NCI-H526 (cell line): ENCODE data around the gene KIAA1755.

Experiments
- DNase-seq, 2 experiments: peaks; one replicate each; lab custom pipeline; 2025; lab: John Stamatoyannopoulos, UW

The KIAA1755 gene

DNA sequence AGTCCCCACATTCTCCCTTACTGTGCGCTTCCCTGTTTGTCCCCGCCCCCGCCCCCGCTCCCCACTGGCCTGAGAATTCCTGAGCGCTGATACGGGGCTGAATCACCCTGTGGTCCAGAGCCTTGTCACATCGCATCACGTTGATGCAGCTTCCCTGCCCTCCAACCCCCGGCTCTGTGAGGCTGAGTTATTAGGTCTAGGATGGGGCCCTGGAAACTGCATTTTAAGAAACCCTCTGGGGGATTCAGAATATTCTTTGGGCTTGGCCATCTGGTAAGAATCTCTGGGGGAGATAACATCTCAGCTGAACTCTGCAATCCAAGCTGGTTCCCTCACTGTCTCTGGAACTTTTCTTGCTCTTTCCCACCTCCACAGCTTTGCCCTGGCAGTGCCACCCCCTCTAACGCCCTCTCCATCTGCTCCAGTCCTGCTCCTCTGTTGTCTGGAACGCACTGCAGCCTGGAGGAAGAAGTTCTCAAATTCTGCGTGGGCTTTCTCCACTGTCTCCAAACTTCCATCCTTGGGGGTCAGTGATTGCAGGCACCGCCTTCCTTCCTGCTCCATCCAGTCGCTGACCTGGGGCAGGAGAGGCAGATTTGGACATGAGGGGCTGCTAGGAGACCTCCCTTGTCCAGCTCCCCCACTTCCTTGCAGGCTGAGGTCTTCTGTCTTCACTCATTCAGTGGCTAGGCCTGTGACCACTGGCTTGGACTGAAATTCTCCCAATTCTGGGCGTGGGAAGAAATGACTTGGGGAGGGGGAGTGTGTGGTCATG is 42.6 kb downstream of the KIAA1755 start:
- DNase-seq, result no peak

DNA sequence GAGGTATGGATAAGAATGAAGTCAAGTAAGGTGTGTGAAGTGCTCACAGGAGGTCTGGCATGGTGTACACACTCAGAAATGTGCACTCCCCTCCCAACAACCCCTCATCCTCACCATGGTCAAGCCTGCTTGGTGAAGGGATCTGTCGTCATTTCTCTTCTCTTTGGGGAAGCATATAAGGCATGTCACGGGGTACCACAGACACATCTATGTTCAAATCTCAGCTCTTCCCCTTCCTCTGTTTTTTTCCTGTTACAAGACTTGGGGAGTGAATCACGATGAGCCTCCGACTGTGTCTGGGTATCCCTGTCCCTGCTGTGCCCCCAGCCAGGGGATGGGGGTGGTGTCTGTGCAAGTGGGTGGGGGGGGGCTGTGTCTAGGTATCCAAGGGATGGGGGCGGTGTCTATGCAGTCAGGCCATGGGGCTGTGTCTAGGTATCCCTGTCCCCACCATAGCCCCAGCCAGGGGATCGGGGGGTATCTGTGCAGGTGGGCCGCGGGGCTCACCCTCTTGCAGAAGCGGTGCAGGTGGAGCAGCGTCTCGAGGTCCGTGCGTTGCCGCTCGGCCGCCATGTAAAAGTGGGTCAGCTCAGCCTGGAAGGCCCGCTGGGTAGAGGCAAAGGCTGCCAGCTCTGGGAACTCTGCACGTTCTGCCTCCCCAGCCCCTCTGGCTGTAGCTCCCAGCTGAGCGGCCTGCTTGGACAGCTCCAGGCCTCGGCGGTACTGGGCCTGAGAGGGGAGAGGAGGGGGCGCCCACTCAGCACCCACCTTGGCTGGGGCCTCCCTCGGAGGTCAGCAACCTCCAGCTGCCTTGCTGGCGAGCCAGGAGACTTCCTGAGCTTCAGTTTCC is 43.6 kb downstream of the KIAA1755 start:
- no peak for DNase-seq

DNA sequence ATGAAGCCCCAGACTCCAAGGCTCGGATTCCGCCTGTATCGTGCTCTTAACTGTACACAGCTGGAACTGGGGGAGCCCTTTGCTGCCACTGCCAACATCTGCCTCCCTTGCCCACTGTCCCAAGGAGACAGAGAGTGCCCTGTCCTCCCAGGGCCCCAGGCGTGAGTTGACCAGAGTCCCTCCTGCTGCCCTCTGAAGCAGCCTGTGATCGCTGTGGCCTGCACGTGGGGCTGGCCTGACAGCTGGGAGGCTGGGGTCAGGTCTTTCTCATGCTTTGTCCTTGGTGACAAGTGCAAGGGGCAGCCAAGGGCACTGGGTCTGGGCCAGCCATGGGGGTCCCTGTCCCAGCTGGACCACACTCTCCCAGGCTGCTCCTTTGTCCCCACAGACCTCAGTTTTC is 44.3 kb downstream of the KIAA1755 start:
- no peak for DNase-seq

DNA sequence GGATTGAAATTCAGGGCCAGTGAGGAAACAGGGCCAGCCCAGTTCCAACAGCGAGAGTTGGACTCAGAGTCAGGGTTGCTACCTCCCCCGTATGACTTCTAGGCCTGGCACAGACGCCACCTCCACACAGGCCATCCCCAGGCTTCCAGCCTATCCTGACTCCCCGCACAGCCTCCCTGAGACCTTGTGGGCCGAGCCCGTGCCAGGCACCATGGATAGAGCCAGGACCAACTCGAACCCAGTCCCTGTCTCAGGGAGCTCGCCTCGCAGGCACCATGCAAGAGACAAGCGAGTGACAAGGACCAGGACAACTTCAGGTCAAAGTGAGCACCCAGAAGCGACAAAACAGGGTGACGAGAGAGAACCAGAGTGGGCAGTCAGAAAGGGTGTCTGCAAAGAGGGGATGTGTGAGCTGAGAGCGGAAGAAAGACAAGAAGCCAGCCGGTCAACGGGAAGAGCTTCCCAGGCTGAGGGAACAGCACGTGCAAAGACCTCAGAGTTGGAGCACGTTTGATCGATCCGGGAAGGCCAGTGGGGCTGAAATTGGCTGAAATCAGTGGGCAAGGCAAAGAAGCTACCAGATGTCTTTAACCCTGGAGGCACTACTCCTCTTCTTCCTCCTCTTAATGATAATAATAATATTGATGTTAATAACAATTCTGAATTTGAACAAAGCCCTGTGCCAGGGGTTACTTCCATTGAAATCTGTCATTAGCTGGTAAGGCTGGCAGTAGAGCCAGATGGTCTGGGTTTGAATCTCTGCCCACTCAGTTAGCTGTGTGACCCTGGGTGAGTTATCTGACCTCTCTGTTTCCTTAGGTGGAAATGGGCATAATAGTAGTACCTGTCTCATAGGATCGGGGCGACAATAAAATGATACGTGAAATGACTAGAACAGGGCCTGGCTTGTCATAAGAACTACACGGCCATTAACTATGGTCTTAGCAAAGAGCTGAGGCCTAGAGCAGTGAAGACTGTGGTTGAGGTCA is 45.0 kb downstream of the KIAA1755 start:
- DNase-seq, result no peak

DNA sequence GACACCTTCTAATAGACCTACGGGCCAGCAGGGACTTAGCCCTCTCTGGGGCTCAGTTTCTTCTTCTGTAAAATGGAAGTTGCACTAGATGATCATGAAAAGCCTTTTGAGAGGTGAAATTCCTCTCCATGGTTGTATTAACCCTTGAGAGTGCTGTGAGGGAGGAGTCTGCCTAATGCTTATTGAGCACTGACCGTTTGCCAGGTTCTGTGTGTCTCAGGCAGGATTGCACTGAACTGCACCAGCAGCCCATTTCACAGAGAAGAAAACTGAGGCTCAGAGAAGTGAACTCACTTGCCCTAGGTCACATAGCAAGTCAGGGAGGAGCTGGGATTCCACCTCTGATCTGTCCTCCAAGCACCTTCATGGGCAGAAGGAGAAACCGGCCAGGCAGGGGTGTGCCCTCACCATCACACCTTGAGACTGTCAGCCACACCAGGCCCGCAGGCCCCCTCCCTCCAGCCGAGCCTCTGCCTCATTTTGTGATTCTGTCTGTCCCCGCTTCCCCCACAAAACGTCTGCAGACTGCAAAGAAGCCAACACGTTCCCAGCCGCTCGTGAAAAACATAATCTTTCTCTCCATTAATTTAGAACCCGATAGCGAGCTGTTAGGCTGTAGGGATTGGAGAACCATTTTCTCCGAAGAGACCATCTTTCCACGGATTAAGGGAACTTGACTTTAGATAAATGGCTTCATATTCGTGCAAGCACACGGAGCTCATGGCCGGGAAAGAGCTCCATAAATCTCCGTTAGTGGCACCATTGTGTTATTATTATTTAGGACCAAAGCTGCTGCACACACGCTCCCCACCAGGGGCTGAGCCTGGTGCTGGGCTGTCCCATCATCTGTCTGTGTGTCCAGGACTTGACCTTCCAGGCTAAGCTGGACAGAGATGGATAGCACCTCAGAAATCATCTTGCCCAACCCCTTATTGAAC is 46.0 kb downstream of the KIAA1755 start:
- DNase-seq, result no peak

DNA sequence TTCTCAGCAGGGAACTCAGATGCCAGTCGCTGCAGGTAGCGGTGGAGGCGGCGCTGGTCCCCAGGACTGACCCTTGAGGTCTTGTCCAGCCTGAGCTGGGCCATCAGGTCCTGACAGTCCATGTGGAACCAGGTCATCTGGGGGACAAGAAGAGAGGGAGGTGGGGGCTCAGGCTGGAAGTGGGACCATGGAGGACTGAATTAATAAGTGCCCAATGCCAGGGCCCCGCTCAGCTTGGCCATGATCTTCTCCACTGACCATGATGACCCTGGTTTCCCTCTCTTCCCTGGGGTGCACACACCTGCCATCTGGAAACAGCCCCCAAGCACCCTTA is 47.0 kb downstream of the KIAA1755 start:
- no peak for DNase-seq

DNA sequence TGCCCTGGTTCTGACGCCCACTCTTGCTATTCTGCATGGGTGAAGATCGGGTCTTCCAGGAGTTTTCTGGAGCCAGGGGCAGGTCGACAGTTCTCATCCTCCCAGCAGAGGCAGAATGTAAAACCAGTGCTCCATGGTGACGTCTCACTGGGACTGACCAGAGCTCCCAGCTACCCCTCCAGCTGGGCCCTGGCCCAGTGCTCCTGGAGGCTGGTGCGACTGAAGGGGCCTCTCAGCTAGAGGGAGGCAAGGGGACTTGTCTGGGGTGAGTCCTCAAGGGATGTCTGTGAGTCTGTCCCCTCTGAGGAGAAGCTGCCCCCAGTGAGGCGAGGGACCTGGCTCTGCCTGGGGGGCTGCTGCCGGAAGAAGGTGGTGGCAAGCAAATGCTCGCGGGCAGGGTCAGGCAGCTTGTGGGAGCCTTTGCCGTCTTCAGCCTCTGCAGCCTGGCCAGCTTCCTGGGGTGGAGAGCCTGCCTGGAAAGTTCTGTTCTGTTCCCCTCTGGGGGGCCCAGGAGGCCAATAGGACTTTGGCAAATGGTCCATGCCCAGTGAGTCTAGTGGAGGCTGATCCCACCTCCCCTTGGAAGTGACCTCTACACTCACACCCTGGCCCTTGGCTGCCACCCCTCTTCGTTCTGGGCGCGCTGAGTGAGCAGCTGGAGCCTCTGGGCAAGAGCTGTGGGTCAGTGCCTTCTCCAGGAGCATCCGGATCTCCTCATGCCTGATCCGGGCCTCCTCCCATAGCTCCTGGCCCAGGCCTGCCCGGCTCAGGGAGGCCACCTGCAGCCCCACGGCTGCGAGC is 47.5 kb downstream of the KIAA1755 start:
- no peak for DNase-seq

DNA sequence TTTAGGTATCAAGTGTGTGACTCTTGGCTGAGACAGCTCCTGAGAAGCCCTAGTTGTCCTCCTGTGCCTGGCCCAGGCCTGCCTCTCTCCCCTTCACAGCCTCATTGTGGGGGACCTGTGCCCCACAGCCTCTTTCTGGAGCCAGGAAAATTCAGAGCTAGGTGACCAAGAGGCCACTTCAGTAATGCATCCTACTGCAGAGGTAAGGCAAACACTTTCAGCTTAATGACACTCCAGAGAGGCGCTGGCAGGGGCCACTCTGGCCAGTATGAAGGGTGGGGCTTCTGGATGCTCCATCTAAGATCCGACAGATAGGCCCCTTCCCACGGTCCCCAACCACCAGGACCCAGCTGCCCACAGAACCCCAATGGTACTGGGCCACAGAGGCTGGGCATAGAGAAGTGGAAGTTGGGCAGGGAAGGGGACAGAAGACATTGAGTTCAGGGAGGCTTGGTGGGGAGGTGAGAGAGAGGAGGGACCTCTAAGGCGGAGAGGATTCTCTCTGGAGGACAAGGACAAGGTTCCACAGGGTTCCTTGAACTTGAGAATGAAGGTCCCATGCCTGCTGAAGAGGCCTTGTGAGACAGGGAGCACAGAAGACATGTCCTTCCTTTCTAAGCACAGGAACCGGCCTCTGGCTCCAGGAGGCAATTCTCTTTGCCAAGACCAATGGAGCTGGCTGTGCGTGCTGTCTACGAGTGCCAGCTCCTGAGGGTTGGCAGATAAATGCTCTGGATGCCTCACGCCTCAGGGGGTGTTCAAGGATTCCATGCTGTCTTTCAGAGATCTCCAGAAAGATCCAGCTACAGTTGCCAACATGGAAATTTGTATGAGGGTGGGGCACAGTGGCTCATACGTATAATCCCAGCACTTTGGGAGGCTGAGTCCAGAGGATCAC is 49.1 kb downstream of the KIAA1755 start:
- no peak for DNase-seq

DNA sequence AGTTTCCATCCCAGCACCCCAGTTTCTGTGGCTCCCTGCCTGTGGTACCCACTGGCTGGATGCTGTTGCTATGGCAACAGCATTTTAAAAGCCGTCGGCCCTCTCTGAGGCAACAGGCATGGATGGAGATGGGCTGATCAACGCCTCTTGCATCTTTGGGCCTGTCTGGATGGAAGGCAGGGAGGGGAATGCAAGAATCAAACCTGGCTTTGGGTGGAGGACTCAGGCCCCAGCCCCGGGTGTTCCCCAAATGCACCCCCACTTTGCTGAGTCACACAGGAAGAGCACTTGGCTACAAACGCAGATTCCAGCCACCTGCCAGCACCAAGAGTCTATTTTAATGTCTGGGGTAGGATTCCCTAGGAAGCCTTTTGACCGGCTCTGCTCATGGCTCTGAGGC is 49.8 kb downstream of the KIAA1755 start:
- DNase-seq, result no peak

DNA sequence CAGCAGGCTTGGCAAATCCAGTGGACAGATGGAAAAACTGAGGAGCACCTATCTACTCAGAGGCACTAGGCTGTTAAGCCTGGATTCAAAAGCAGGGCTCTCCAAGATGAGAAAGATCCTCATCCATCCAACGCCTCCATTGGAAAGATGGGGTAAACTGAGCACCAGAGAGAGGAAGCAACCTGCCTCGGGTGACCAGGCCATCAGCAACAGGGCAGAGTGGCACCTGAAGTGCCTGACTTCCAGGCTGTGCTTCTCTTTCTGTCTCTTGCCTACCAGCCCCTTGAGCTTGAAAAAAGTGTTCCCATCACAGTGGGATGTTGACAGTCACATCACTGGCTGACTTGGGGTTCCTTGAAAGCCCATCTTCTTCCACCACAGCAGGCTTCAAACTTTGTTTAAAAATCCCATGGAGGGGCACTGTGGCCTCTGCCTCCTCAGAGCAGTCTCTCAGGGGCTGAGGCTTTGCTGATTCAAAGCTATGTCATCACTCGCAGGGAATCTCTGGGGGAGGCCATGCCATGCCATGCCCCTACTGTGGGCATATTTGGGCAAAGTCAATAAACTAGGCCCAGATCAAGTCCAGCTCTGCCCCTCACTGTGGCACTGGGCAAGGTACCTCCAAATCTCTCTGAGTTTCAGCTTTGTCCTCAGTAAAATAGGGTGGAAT is 50.7 kb downstream of the KIAA1755 start:
- DNase-seq, result no peak

DNA sequence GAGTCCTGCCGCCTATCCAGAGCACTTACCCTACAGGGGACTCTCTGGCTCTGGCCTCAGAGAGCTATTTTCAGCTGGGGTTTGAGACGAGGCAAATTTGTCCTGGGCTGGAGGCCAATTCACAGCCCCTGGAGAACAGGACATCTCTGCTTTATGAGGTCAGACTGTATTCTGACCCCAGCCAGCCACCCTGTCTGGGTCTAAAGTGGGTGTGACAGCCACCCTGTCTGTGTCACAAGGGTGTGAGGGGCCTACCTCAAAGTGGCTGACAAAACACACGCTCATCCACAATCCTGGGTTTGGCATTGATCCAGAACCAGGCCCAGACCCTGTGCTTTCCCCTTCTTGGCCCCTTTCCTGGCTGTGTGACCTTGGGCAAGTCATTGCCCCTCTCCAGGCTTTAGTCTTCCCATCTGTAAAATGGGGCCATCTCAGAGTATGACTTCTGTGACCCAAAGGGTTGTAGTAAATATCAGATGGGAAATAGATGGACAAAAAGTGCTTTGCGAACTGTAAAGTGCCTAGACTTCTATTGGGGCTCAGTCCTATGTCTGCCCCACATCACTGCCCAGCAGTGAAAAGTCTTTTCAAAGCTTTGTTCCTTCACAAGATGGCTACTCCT is 51.4 kb downstream of the KIAA1755 start:
- no peak for DNase-seq

DNA sequence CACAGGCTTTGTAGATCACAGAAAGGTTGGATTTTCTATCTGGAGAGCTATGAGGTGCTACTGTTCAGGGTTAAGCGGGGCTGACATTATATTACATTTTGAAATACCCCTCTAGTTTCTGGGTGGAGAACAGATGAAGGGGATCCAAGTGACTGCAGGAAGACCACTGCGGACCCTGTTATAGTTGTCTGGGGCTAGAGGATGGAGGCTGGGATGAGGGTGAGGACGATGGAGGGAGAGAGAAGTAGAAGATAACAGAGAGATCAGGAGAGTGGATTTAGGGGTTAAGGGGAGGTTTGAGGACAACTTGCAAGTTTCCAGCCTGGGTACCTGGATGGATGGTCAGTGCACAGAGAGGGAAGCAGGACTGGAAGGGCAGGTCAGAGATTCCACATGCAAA is 52.0 kb downstream of the KIAA1755 start:
- no peak for DNase-seq

DNA sequence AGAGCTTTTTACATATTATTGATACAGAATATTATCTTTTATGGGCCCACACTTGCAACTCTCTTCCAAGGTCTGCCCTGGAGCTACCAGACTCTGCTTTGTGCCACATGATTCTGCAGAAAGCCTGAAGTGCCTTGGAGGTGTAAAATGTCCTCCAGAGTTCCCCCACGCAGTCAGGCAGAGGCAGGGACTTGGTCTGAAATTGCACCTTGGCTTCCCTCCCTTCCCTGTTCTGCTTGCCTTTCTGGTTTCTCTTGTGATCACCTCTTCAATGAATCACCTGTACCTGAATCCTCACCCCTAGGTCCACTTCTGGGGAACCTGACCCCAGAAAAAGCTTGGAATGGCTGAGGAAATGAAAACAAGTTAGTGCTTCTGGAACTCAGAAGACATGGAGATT is 52.4 kb downstream of the KIAA1755 start:
- no peak for DNase-seq

DNA sequence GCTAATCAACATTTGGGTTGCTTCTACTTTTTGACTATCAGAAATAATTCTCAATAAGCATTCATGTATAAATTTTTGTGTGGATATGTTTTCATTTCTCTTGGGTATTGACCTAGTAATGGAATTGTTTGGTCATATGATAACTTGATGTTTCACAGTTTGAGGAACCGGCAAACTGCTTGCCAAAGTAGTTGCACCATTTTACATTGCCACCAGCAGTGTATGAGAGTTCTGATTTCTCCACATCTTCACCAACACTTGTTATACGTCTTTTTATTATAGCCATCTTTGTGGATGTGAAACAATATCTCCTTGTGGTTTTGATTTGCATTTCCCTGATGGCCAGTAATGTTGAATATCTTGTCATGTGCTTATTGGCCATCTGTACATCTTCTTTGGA is 52.9 kb downstream of the KIAA1755 start:
- peak in 1 of 2 experiments; percentile 37 for DNase-seq

DNA sequence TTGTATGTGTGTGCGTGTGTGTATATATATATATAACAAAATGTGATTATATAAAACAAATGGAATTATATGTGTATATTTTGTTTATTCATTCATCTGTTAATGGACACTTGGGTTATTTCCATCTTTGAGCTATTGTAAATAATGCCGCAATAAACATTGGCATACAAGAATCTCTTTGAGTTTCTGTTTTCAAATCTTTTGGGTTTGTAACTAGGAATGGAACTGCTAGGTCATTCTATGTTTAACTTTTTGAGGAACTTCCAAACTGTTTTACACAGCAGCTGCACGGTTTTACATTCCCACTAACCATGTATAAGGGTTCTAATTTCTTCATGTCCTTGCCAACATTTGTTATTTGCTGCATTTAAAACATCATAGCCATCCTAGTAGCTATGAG is 55.5 kb downstream of the KIAA1755 start:
- no peak for DNase-seq

DNA sequence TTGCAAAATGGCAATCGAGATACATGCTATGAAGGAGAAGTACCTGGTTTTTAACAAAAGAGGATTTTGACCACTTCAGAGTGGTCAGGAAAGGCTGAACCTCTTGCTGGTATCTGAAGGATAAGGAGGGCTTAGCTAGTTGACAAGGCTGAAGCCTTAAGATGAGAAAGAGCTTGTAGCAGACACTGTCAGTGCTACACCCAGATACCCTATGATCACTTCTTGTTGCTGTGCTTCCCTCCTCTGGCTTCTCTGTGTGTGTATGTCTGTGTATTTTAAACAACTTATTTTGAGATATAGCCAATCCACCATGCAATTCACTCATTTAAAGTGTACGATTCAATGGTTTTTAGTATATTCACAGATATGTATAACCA is 56.6 kb downstream of the KIAA1755 start:
- no peak for DNase-seq

DNA sequence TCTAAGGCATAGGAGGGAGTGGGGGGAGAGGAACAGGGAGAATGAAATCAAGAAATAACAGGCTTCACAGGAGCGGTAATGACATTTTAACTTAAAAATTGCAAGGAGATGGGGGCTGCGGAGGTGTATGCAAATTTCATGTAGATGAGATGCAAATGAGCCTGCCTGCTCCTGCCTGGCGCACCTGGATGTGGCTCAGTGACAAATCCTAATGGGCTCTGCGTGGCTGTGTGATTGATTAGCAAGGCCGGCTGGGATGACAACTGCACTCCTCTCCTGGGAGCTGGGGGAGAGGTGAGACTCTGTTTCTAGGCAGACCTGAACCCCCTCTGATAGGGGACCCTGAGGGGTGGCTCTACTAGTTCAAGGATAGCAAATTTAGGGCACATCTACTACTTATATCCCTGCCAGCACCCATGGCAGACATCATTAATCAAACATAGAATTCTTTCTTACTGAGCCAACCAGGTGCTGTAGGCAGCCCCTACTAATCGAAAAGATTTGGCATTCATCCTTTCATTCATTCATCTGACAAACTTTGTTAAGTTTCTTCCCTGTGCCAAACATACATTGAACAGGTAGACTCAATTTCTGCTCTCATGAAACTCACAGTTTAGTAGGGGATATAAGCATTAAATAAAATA is 57.1 kb downstream of the KIAA1755 start:
- peak; percentile 78 to 91 for DNase-seq

DNA sequence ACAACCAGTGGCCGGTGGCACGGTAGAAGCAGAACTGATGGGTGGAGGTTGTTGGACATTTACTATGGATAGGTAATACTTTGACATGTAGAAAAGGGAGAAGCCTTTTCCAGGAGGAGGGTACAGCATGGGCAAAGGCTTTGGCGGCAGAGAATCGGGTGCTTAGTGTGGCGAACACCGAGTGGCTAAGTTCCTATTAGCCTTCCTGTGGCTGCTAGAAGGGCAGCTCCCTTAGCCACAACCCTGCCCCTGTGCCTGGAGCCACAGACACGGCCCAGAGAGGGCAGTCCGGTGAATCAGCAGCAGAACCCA is 57.6 kb downstream of the KIAA1755 start:
- DNase-seq, result peak in 1 of 2 experiments; percentile 84
